Neuronal stem cell (in vitro differentiated cells): ENCODE measurements around the gene GOLGA6D.
"Not testable (repeated sequence)": the region's sequence is repeated elsewhere in the genome, so short reads cannot be mapped to it uniquely, and the experiment has no call there.

Source experiments
- DNase-seq: peaks from one replicate; pipeline ENCODE4 v3.0.0-alpha.2; 2013; ENCODE audit warnings: low spot score
- H2AFZ ChIP-seq: one replicate; pipeline ENCODE4 v1.6.1; 2013; ENCODE audit warnings: mild to moderate bottlenecking, low read length, inconsistent platforms
- H2AK5ac ChIP-seq: 2 replicates; pipeline ENCODE4 v1.6.1; 2013; ENCODE audit warnings: low read depth, mild to moderate bottlenecking, inconsistent platforms, low read length, moderate library complexity, mixed read lengths
- H2BK120ac ChIP-seq: 2 replicates; pipeline ENCODE4 v1.6.1; 2013; ENCODE audit warnings: low read depth, mild to moderate bottlenecking, inconsistent platforms, low read length, moderate library complexity, mixed read lengths
- H2BK12ac ChIP-seq: one replicate; pipeline ENCODE4 v1.6.1; 2013; ENCODE audit warnings: low read length, inconsistent platforms
- H2BK15ac ChIP-seq: 2 replicates; pipeline ENCODE4 v1.6.1; 2013; ENCODE audit warnings: mild to moderate bottlenecking, low read length, inconsistent platforms, mixed read lengths
- H2BK5ac ChIP-seq: one replicate; pipeline ENCODE4 v1.6.1; 2013; ENCODE audit warnings: inconsistent platforms, mild to moderate bottlenecking, low read length, moderate library complexity
- H3K14ac ChIP-seq: one replicate; pipeline ENCODE4 v1.6.1; 2013; ENCODE audit warnings: low read length, inconsistent platforms
- H3K18ac ChIP-seq: 2 replicates; pipeline ENCODE4 v1.6.1; 2013; ENCODE audit warnings: low read length, inconsistent platforms
- H3K23ac ChIP-seq: 2 replicates; pipeline ENCODE4 v1.6.1; 2013; ENCODE audit warnings: low read depth, mild to moderate bottlenecking, mixed read lengths, low read length, inconsistent platforms; ENCODE audit not compliant: poor library complexity
- H3K27ac ChIP-seq: replicated peaks from 3 replicates; pipeline ENCODE4 v1.5.1; 2013; ENCODE audit warnings: low read length, inconsistent platforms
- H3K27me3 ChIP-seq, 3 experiments: 2 replicates each; pipeline ENCODE4 v1.6.1; 2013; ENCODE audit warnings: low read length in 3 of 3, mild to moderate bottlenecking in 2 of 3, inconsistent platforms in 1 of 3, low read depth in 1 of 3, mixed read lengths in 1 of 3, moderate library complexity in 1 of 3; ENCODE audit not compliant: control insufficient read depth in 3 of 3, insufficient read depth in 3 of 3
- H3K36me3 ChIP-seq, 2 donors: replicated peaks in 1 of 2; 2 replicates each; pipeline ENCODE4 v1.6.1; 2013; ENCODE audit warnings: low read length in 2 of 2; ENCODE audit not compliant: control insufficient read depth in 2 of 2, insufficient read depth in 2 of 2
- H3K4ac ChIP-seq: 2 replicates; pipeline ENCODE4 v1.6.1; 2013; ENCODE audit warnings: inconsistent platforms, mild to moderate bottlenecking, low read length, moderate library complexity
- H3K4me1 ChIP-seq, 2 donors: 1 replicate in 1 of 2; 2 replicates in 1 of 2; pipeline ENCODE4 v1.6.1; 2013; ENCODE audit warnings: low read length in 2 of 2, low read depth in 1 of 2; ENCODE audit not compliant: control insufficient read depth in 2 of 2, insufficient read depth in 1 of 2
- H3K4me2 ChIP-seq: one replicate; pipeline ENCODE4 v1.6.1; 2013; ENCODE audit warnings: mild to moderate bottlenecking, low read length, inconsistent platforms; ENCODE audit not compliant: insufficient read depth, poor library complexity, severe bottlenecking
- H3K4me3 ChIP-seq, 2 donors: 2 replicates each; pipeline ENCODE4 v1.5.1; 2013; ENCODE audit warnings: low read length in 2 of 2, mild to moderate bottlenecking in 2 of 2, inconsistent platforms in 1 of 2, moderate library complexity in 1 of 2
- H3K79me1 ChIP-seq: one replicate; pipeline ENCODE4 v1.6.1; 2013; ENCODE audit warnings: low read depth, mild to moderate bottlenecking, inconsistent platforms, low read length, moderate library complexity
- H3K9ac ChIP-seq: one replicate; pipeline ENCODE4 v1.6.1; 2013; ENCODE audit warnings: mild to moderate bottlenecking, low read depth, low read length, inconsistent platforms; ENCODE audit not compliant: poor library complexity
- H3K9me3 ChIP-seq, 2 donors: replicated peaks in 1 of 2; 2 replicates each; pipeline versions ENCODE3 to v1.6.1; 2013; ENCODE audit warnings: low read length in 2 of 2, mild to moderate bottlenecking in 2 of 2, inconsistent platforms in 1 of 2, low read depth in 1 of 2, mixed read lengths in 1 of 2, moderate library complexity in 1 of 2; ENCODE audit not compliant: control insufficient read depth in 2 of 2, insufficient read depth in 1 of 2
- H4K8ac ChIP-seq: one replicate; pipeline ENCODE4 v1.6.1; 2013; ENCODE audit warnings: low read depth, mild to moderate bottlenecking, inconsistent platforms, low read length, moderate library complexity
- H4K91ac ChIP-seq: one replicate; pipeline ENCODE4 v1.6.1; 2013; ENCODE audit warnings: low read length, low read depth, mild to moderate bottlenecking, inconsistent platforms; ENCODE audit not compliant: poor library complexity
- WGBS, 2 donors: extraction: QIAGEN DNeasy Blood & Tissue Kit; methylation state at CpG; one replicate each; pipeline ENCODE4 v1.1.7; 2013; ENCODE audit warnings: missing lambda C conversion rate in 2 of 2, mixed read lengths in 1 of 2; ENCODE audit not compliant: insufficient read length in 2 of 2, insufficient replicate concordance in 1 of 2; ENCODE audit errors: extremely low coverage in 2 of 2; 5-methylcytosine and 5-hydroxymethylcytosine counted together

GOLGA6D gene

DNA sequence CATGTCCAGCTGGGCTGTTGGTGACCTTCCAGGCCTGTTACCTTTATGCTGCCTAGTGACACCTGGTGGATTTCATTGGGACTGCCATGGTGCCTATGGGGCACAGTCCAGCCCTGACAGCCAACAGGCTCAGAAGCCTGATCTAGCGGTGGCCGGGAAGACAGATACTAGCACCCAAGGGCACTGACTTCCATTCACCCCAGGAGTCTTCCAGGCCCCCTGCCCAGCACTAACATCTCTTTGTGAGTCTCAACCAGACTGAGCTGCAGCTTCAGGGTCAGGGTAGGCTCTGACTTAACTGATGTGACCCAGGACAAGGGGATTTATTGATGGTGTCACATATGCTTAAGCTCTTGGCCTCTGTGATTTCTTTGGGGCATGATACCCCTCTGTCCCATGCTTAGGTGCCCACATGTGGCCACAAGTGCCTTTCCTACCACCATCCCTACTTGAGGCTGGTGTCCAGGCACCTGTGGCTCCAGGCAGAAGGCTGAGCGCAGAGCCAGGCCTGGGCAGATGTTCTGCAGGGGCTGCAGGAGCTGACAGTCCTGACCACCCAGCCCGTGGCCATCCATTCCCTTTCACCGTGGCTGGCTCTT is 8.0 kb upstream of the GOLGA6D start:
- no CpG with 5 or more reads among the region's 5 CpGs for WGBS, 2 donors

DNA sequence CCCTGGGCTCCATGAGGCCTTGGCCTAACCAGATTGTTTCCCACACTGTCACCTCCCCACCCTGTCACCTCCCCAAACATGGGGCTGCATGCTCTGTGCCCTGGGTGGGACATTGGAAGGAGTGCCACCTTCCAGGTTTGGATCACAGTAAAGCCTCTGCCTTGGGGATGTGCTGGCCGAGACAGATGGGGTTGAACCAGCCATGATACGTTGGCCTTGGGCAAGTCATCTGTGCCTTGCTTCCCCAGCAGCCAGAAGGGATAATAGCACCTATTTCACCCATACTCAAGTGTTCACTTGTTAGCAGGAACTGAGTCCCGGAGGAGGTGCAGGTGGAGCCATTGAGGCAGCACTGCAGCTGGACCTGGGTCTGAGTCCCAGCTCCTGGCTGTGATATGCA is 7.0 kb upstream of the GOLGA6D start:
- H3K36me3 ChIP-seq = not testable (repeated sequence)

More for the DNA sequence above, 8.0 kb upstream of the GOLGA6D start:
- H3K14ac ChIP-seq, H3K9ac ChIP-seq, H3K36me3 ChIP-seq, H3K23ac ChIP-seq, H3K18ac ChIP-seq, H3K4me3 ChIP-seq, H2BK120ac ChIP-seq, H3K27me3 ChIP-seq, H3K9me3 ChIP-seq, H3K4ac ChIP-seq, H2BK15ac ChIP-seq, H2AFZ ChIP-seq, H3K4me2 ChIP-seq, DNase-seq, H3K4me1 ChIP-seq, H2BK12ac ChIP-seq, H4K8ac ChIP-seq, H2BK5ac ChIP-seq, H4K91ac ChIP-seq, H3K79me1 ChIP-seq, H3K27ac ChIP-seq, H2AK5ac ChIP-seq: not testable (repeated sequence)

DNA sequence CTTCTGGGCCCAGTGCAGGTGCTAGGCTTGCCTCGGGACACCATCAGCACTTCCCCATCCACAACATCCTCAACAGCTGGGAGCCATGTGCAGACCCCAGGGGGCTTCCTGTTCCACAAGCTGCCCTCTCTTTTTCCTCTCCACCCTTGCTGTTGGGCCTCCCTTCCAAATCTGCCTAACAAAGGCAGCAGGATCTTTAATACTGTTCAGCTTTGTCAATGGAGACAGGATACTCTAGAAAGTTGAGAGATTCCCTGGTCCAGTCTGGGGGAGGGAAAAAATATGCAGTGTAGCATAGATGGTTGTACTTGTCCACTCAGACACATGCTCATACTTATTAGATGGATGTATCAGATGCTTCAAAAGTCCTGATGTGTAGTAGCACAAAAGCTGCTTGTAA is 4.1 kb upstream of the GOLGA6D start:
- H3K27me3 ChIP-seq, H2BK12ac ChIP-seq, H2AK5ac ChIP-seq, H4K8ac ChIP-seq, H3K4me3 ChIP-seq, H3K9ac ChIP-seq, H4K91ac ChIP-seq, H2AFZ ChIP-seq, H3K14ac ChIP-seq, H3K4me1 ChIP-seq, H3K4me2 ChIP-seq, DNase-seq, H3K36me3 ChIP-seq, H2BK5ac ChIP-seq, H2BK15ac ChIP-seq, H2BK120ac ChIP-seq, H3K27ac ChIP-seq, H3K23ac ChIP-seq, H3K9me3 ChIP-seq, H3K4ac ChIP-seq, H3K79me1 ChIP-seq, H3K18ac ChIP-seq: not testable (repeated sequence)
- WGBS, 2 donors = no CpG with 5 or more reads among the region's 1 CpG

More for the DNA sequence above, 7.0 kb upstream of the GOLGA6D start:
- not testable (repeated sequence) for H3K9ac ChIP-seq, H4K8ac ChIP-seq, H4K91ac ChIP-seq, DNase-seq, H3K14ac ChIP-seq, H3K23ac ChIP-seq, H3K27ac ChIP-seq, H3K79me1 ChIP-seq, H3K9me3 ChIP-seq, H2AFZ ChIP-seq, H2BK5ac ChIP-seq, H2BK15ac ChIP-seq, H3K4me1 ChIP-seq, H3K4ac ChIP-seq, H3K4me2 ChIP-seq, H2BK120ac ChIP-seq, H3K27me3 ChIP-seq
- Histone ChIP-seq H2BK12ac (peak overlapping the region; percentile 75), H3K18ac (peak overlapping the region; percentile 27), H2AK5ac (peak overlapping the region; percentile 59), H3K4me3 (peak overlapping the region in 1 of 2 donors; percentile 20)
- WGBS, 2 donors = no CpG with 5 or more reads among the region's 3 CpGs

DNA sequence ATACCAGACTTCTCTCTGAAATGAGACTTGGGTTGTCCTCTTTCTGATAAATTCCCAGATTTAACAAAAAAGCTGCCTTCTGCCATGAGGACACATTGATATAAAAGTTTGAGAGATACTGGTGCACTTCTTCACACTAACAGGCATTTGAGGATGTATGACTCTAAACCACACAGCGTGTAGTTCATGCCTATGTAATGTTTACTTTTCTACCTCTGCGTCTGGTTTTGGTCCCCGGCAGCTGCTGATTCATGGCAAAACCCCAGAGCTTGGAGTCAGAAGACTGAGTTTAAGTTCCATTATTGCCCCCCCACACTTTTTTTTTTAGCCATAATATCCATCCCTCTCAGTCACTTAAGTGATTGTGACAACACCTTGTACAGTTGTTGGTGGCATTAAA is 1.5 kb downstream of the GOLGA6D start:
- H2BK120ac ChIP-seq, H3K4me3 ChIP-seq, H3K9ac ChIP-seq, DNase-seq, H3K9me3 ChIP-seq, H3K14ac ChIP-seq, H2BK5ac ChIP-seq, H2AFZ ChIP-seq, H3K79me1 ChIP-seq, H3K36me3 ChIP-seq, H4K8ac ChIP-seq, H2BK15ac ChIP-seq, H3K4me1 ChIP-seq, H3K4me2 ChIP-seq, H3K4ac ChIP-seq, H4K91ac ChIP-seq, H2BK12ac ChIP-seq, H3K27me3 ChIP-seq, H3K18ac ChIP-seq, H2AK5ac ChIP-seq, H3K23ac ChIP-seq, H3K27ac ChIP-seq: not testable (repeated sequence)
- WGBS, 2 donors = no CpG with 5 or more reads among the region's 3 CpGs
